OCI-LY1 (cell line): Measurements from ENCODE around the gene IL4I1.

Source experiments
- EZH2 ChIP-seq: fragments of 200-600 bp; sonication (generic), shearing (Covaris generic); IDR thresholded peaks from 2 replicates; pipeline ENCODE4 v1.8.0; 2017; ENCODE audit warnings: borderline replicate concordance, mixed run types, mild to moderate bottlenecking, antibody characterized with exemption, low read length, moderate library complexity, mixed read lengths
- TF ChIP-seq, protein P1 (sequence below): fragments of 200-600 bp; sonication (generic), shearing (Covaris generic); IDR thresholded peaks from 2 replicates; pipeline ENCODE4 v1.5.1; 2017; ENCODE audit warnings: mild to moderate bottlenecking, antibody characterized with exemption, low read length, moderate library complexity, mixed read lengths

DNA sequence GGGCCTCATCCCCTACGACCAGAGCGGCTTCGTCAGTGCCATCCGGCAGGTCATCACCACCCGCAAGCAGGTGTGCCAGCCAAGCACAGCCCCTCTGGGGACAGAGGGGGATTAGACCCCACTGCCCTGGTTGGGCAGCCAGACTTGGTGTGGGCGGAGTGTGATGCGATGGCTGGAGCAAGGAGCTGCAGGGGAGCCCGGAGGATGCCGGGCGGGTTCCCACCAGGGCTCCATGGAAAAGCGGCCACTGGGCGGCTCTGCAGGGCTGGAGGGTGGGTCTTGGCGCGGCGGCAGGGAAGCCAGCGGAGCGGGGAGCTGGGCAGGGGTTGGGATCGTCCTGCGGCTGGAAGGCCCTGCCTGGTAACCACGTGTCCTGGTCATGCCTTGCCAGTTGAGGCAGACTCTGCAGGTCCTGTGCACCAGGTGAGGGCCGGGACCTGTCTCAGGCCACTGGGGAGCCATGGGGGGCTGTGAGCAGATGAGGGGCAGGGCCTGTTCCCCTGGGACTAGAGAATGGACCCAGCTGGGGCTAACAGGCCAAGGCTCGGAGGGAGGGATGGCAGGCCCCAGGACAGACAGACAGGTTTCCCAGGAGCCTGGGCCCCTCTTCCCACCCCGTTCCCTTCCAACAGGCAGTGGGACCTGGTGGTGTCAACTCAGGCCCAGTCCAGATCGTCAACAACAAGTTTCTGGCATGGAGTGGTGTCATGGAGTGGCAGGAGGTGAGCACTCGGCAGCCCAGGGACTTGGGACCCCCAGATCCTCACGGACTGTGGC is 39.4 kb downstream of the IL4I1 start:
- TF ChIP-seq, protein P1, sequence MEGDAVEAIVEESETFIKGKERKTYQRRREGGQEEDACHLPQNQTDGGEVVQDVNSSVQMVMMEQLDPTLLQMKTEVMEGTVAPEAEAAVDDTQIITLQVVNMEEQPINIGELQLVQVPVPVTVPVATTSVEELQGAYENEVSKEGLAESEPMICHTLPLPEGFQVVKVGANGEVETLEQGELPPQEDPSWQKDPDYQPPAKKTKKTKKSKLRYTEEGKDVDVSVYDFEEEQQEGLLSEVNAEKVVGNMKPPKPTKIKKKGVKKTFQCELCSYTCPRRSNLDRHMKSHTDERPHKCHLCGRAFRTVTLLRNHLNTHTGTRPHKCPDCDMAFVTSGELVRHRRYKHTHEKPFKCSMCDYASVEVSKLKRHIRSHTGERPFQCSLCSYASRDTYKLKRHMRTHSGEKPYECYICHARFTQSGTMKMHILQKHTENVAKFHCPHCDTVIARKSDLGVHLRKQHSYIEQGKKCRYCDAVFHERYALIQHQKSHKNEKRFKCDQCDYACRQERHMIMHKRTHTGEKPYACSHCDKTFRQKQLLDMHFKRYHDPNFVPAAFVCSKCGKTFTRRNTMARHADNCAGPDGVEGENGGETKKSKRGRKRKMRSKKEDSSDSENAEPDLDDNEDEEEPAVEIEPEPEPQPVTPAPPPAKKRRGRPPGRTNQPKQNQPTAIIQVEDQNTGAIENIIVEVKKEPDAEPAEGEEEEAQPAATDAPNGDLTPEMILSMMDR, result no peak
- TF ChIP-seq EZH2, result no peak
